AG10803 (cell line): ENCODE results near the gene HS6ST2.

Source experiments
- DNase-seq: peaks from one replicate; pipeline ENCODE4 v3.0.0; 2010; ENCODE audit warnings: low read depth
- H3K4me3 ChIP-seq: 2 replicates; pipeline ENCODE4 v1.5.1; 2011; ENCODE audit warnings: mild to moderate bottlenecking, low read length, control low read depth
- CTCF ChIP-seq: conservative IDR thresholded peaks from 2 replicates; pipeline ENCODE4 v1.5.1; 2011; ENCODE audit warnings: mild to moderate bottlenecking, low read length, control low read depth, inconsistent platforms

The HS6ST2 gene

GRCh38 chrX:132730266-132730665 lies 228.2 kb downstream of the HS6ST2 start:
- no peak for DNase-seq
- no peak for TF ChIP-seq CTCF
- H3K4me3 ChIP-seq = no peak overlapping the region

DNA sequence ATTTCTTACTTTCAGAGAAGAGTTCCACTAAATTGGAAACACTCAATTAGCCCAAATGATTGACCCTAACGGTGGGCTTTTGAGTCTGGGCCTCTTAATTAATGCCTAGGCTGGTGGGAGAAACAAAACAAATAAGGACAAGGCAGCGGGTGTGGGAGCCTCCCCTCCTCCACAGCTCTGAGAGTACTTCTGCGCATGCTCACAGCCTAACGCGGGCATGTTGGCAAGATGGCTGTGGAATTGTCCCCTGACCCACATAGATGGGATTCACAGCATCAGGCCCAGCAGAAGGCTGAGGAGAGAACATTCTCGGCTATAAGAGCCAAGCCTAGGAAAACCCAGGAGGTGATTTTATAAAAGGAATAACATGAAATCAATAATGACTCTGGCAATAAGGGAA lies 230.1 kb downstream of the HS6ST2 start:
- no peak for DNase-seq
- TF ChIP-seq CTCF = no peak
- H3K4me3 ChIP-seq = no peak overlapping the region

DNA sequence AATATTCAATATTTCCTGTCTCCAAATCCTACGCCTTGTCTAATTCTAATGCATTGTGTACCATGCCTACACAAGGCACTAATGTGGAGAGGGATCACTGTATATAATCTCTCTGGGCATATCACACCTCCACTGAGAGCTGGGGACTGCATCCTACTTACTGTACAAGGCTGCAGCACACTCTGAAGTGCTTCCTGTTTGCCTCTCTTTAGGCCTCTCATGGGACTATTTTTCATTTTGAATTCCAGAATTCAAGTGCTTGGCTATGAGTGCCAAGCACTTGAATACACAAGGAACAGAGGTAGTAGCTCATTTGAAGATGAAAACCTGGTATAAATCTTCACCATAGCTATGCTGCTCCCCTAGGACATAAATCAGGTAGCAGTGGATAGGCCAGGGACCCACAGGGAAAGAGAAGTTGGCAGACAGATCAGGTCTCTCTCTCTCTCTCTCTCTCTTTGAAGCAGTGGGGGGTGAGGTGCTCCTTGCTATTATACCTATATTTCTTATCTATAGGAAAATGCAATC lies 239.9 kb downstream of the HS6ST2 start:
- no peak for DNase-seq
- no peak overlapping the region for H3K4me3 ChIP-seq

GRCh38 chrX:132716006-132716405 lies 242.4 kb downstream of the HS6ST2 start:
- H3K4me3 ChIP-seq = no peak overlapping the region
- DNase-seq = no peak
- TF ChIP-seq CTCF = peak; percentile 35; the same call in 1 of the 2 replicates

More for the DNA sequence above, 239.9 kb downstream of the HS6ST2 start:
- TF ChIP-seq CTCF = no peak

DNA sequence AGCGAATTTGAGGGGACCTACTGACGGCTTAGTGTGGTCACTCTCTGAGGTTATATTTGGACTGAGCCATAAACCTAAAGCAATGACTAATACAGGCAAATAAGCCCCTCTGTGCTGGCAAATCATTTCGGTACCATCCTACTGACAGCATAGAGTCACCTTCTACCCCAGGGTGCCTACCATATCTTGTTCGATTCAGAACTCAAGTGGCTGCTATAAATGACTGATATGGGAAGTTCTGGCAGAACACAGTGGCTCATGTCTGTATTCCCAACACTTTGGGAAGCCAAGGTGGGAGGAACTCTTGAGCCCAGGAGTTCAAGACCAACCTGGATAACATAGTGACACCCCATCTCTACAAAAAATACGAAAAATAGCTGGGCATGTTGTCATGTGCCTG lies 243.5 kb downstream of the HS6ST2 start:
- H3K4me3 ChIP-seq = no peak overlapping the region
- no peak for TF ChIP-seq CTCF
- DNase-seq = no peak

DNA sequence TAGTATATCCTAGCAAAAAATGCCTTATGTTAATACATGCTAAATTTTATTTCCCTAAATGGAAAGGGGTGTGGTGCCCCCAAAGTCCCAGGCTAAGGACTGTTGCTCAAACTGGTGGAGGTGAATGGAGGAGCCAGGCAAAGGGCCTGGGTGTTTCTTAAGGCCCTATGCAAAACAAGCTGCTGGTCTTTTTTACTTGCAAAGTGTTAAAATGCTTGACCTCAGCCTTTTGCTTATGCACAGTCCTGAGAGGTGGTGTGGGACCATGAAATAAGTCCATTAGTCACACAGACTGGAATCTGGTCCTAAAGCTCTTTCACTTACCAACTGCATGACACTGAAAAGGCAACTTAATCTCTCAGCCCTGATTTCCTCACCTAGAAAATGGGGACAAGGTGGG lies 246.1 kb downstream of the HS6ST2 start:
- no peak for TF ChIP-seq CTCF
- DNase-seq = no peak
- H3K4me3 ChIP-seq = no peak overlapping the region

DNA sequence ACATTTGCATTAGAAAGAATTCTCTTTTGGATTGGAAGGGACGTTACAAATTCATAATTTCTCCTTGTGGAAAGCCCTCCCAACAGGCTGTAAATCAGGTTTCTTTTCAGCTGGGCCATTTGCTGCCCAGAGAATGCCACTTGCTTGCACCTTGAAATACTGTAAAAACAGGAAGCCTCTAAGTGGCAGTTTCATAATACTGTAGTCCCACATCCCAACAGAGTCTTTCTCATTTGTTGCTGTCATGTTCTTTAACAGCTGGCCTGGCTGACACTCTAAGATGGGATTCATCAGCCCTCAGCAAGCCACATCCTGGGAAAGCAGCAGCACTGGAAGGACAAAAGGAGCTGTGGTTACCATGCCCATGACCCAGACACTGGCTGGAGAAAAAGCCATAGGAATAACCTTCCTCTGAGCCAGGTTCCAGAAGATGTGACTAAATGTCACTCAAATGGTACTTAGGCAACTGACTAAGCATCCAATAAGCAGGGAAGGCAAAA lies 247.7 kb downstream of the HS6ST2 start:
- H3K4me3 ChIP-seq = no peak overlapping the region
- TF ChIP-seq CTCF = no peak
- no peak for DNase-seq
